Measurements from ENCODE around the gene CRACR2B. TPM values are rescaled to one million over a fixed set of nuclear protein-coding genes. Genes with fewer than 3 reads are reported as not detected.

CRACR2B gene
- total and polyA plus RNA-seq, 10 of the 15 experiments (the other 5 are each of a cell fraction or from before 2014, with no cell fraction given) = 0.10 to 33.7 (median 12.7) TPM

DNA sequence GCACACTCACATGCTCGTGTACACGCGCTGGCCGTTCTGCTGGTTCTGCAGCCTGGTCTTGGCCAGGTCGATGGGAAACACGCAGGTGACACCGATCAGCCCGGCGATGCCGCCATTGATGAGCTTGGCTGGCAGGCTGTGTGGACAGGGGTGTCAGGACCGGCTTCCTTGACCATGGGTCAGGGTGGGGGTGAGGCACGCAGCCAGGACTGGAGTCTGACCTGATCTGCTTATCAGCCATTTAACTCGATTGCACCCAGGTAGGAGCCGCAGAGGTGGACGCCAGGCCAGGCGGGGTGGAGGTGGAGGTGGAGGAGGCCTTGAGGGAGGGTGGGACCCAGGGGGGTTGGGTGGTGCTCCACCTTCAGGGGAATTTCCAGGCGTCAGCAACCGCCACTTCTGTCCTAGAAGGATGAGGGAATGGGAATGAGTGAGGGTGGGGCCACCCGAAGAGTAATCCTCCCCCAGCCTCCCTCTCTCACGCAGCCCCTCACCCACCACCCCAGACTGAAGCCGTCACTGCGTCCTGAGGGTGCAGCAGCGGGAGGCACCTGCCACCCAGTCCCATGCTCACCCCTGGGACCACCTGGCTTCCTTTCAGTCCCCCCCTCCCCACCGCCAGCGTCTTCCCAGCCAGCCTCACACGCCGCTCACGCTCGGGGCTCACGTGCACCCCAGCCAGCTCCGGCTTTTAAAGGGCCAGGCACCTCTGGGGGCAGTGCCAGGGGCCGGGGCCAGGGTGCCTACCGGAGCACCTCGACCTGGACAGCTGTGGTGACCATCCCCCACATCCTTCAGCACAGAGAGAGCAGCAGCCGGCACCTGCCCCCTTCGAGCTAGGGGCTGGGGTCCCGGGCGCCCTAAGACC is 32.7 kb upstream of the CRACR2B start (continued):
- TF ChIP-seq, protein P1, sequence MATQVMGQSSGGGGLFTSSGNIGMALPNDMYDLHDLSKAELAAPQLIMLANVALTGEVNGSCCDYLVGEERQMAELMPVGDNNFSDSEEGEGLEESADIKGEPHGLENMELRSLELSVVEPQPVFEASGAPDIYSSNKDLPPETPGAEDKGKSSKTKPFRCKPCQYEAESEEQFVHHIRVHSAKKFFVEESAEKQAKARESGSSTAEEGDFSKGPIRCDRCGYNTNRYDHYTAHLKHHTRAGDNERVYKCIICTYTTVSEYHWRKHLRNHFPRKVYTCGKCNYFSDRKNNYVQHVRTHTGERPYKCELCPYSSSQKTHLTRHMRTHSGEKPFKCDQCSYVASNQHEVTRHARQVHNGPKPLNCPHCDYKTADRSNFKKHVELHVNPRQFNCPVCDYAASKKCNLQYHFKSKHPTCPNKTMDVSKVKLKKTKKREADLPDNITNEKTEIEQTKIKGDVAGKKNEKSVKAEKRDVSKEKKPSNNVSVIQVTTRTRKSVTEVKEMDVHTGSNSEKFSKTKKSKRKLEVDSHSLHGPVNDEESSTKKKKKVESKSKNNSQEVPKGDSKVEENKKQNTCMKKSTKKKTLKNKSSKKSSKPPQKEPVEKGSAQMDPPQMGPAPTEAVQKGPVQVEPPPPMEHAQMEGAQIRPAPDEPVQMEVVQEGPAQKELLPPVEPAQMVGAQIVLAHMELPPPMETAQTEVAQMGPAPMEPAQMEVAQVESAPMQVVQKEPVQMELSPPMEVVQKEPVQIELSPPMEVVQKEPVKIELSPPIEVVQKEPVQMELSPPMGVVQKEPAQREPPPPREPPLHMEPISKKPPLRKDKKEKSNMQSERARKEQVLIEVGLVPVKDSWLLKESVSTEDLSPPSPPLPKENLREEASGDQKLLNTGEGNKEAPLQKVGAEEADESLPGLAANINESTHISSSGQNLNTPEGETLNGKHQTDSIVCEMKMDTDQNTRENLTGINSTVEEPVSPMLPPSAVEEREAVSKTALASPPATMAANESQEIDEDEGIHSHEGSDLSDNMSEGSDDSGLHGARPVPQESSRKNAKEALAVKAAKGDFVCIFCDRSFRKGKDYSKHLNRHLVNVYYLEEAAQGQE (IDR thresholded peaks at IDR 0.05; ENCODE audit: low read depth, low read length) = no peak
- TF ChIP-seq POLR2AphosphoS5 (IDR thresholded peaks at IDR 0.05; ENCODE audit: low read length) (no peak), ETV6 (conservative IDR thresholded peaks at IDR 0.05 in 1 of 2, IDR thresholded peaks at IDR 0.05 in 1 of 2; ENCODE audit: borderline replicate concordance in 1 of 2, low read depth in 1 of 2) (no peak)
- TF ChIP-seq, protein P2, sequence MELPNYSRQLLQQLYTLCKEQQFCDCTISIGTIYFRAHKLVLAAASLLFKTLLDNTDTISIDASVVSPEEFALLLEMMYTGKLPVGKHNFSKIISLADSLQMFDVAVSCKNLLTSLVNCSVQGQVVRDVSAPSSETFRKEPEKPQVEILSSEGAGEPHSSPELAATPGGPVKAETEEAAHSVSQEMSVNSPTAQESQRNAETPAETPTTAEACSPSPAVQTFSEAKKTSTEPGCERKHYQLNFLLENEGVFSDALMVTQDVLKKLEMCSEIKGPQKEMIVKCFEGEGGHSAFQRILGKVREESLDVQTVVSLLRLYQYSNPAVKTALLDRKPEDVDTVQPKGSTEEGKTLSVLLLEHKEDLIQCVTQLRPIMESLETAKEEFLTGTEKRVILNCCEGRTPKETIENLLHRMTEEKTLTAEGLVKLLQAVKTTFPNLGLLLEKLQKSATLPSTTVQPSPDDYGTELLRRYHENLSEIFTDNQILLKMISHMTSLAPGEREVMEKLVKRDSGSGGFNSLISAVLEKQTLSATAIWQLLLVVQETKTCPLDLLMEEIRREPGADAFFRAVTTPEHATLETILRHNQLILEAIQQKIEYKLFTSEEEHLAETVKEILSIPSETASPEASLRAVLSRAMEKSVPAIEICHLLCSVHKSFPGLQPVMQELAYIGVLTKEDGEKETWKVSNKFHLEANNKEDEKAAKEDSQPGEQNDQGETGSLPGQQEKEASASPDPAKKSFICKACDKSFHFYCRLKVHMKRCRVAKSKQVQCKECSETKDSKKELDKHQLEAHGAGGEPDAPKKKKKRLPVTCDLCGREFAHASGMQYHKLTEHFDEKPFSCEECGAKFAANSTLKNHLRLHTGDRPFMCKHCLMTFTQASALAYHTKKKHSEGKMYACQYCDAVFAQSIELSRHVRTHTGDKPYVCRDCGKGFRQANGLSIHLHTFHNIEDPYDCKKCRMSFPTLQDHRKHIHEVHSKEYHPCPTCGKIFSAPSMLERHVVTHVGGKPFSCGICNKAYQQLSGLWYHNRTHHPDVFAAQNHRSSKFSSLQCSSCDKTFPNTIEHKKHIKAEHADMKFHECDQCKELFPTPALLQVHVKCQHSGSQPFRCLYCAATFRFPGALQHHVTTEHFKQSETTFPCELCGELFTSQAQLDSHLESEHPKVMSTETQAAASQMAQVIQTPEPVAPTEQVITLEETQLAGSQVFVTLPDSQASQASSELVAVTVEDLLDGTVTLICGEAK (IDR thresholded peaks at IDR 0.05; ENCODE audit: borderline replicate concordance) = no peak
